ENCODE results near the gene PODXL2.
"Not testable (repeated sequence)": the region's sequence is repeated elsewhere in the genome, so short reads cannot be mapped to it uniquely, and the experiment has no call there.

The PODXL2 gene

GRCh38 chr3:127590593-127591465 is 38.2 kb upstream of the PODXL2 start, which contains the start of gene TPRA1:
Gene TPRA1, minus strand, starts transcription at chr3:127590733. Its CDS starts 10,587 bp downstream, at chr3:127580146.
- peak within 1 kb of the TSS; percentile 70 for H3K27ac ChIP-seq (ENCODE audit: insufficient read depth, low read length, poor library complexity, severe bottlenecking)
- H3K4me1 ChIP-seq (ENCODE audit: control insufficient read depth, insufficient read depth, low read length, poor library complexity, severe bottlenecking): peaks cover 21% of the 10 kb centered on the region
- no peaks in the 10 kb centered on the region for H3K36me3 ChIP-seq (ENCODE audit: control insufficient read depth, insufficient read depth, low read length)
- H3K4me3 ChIP-seq (ENCODE audit: insufficient read depth, low read depth, low read length, poor library complexity, severe bottlenecking): peak within 1 kb of the TSS; percentile 78
- DNase-seq: peak; percentile 60 to 78 (median 77)
- H3K27me3 ChIP-seq (replicated peaks; ENCODE audit: control insufficient read depth, insufficient read depth, low read length, poor library complexity, severe bottlenecking): no peaks in the 10 kb centered on the region
- H3K9me3 ChIP-seq (ENCODE audit: control insufficient read depth, low read length): no peaks in the 10 kb centered on the region

- no peak overlapping the region for H3K27ac ChIP-seq (ENCODE audit: insufficient read depth, low read length, poor library complexity, severe bottlenecking)
- no peak overlapping the region for H3K4me3 ChIP-seq (ENCODE audit: insufficient read depth, low read depth, low read length, poor library complexity, severe bottlenecking)
- no peaks in the 10 kb centered on the region for H3K27me3 ChIP-seq (replicated peaks; ENCODE audit: control insufficient read depth, insufficient read depth, low read length, poor library complexity, severe bottlenecking)
- peaks cover 19% of the 10 kb centered on the region for H3K4me1 ChIP-seq (ENCODE audit: control insufficient read depth, insufficient read depth, low read length, poor library complexity, severe bottlenecking)
- H3K9me3 ChIP-seq (ENCODE audit: control insufficient read depth, low read length): no peaks in the 10 kb centered on the region
- no peak for DNase-seq
- H3K36me3 ChIP-seq (ENCODE audit: control insufficient read depth, insufficient read depth, low read length): no peaks in the 10 kb centered on the region
Measured at GRCh38 chr3:127593178-127593577, 35.8 kb upstream of the PODXL2 start.

DNA sequence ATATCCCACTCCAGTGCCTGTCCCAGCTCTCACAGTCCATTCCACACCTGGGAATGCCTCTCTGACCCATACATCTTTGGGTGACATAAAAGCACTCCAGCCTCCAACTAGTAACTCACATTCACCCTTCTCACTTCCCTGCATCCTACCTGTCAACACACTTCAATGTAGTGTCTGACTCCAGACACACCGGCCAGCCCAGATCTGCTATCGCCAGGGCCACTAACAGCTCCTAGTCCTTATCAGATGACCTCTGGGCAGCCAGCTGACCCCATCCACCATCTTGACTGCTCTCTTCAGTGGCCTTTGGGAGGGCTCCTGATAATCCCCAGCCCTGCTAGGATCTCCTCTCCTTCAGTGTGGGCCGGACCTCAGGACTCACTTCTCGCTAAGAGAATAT is 33.7 kb upstream of the PODXL2 start:
- no peak for DNase-seq
- Histone ChIP-seq H3K4me3 (ENCODE audit: insufficient read depth, low read depth, low read length, poor library complexity, severe bottlenecking) (no peak overlapping the region), H3K27ac (ENCODE audit: insufficient read depth, low read length, poor library complexity, severe bottlenecking) (no peak overlapping the region), H3K27me3 (replicated peaks; ENCODE audit: control insufficient read depth, insufficient read depth, low read length, poor library complexity, severe bottlenecking) (no peaks in the 10 kb centered on the region), H3K9me3 (ENCODE audit: control insufficient read depth, low read length) (no peaks in the 10 kb centered on the region), H3K36me3 (ENCODE audit: control insufficient read depth, insufficient read depth, low read length) (no peaks in the 10 kb centered on the region), H3K4me1 (ENCODE audit: control insufficient read depth, insufficient read depth, low read length, poor library complexity, severe bottlenecking) (peaks cover 13% of the 10 kb centered on the region)

- no peaks in the 10 kb centered on the region for H3K27me3 ChIP-seq (replicated peaks; ENCODE audit: control insufficient read depth, insufficient read depth, low read length, poor library complexity, severe bottlenecking)
- H3K36me3 ChIP-seq (ENCODE audit: control insufficient read depth, insufficient read depth, low read length): no peaks in the 10 kb centered on the region
- no peak overlapping the region for H3K27ac ChIP-seq (ENCODE audit: insufficient read depth, low read length, poor library complexity, severe bottlenecking)
- H3K4me3 ChIP-seq (ENCODE audit: insufficient read depth, low read depth, low read length, poor library complexity, severe bottlenecking): no peak overlapping the region
- peaks cover 8% of the 10 kb centered on the region for H3K4me1 ChIP-seq (ENCODE audit: control insufficient read depth, insufficient read depth, low read length, poor library complexity, severe bottlenecking)
- no peak for DNase-seq
- H3K9me3 ChIP-seq (ENCODE audit: control insufficient read depth, low read length): no peaks in the 10 kb centered on the region
Measured at GRCh38 chr3:127597020-127597771, 31.8 kb upstream of the PODXL2 start.

DNA sequence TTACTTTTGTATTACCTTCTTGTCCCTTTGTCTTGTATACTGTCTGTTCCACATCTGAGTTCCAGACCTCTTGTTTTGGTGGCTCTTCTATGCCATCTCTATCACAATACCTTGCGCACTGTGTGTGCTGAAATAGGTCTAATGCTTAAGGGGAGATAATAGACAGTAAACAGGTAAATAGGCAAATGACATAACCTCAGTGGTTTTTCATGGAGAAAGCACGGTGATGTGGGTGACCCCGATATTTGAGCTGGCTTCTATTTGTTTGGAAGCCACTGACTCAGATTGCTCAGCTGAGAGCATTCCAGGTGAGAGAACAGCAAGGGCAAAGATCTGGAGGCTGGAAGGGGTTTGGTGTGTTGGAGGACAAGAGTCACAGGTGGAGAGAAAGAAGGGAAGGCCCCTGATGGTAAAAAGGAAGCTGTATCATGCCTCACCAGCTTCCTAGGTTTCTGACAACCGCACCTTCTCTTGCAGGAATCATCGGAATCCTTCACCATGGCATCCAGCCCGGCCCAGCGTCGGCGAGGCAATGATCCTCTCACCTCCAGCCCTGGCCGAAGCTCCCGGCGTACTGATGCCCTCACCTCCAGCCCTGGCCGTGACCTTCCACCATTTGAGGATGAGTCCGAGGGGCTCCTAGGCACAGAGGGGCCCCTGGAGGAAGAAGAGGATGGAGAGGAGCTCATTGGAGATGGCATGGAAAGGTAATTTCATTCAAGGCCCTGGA is 30.0 kb upstream of the PODXL2 start:
- H3K9me3 ChIP-seq (ENCODE audit: control insufficient read depth, low read length): no peaks in the 10 kb centered on the region
- peaks cover 8% of the 10 kb centered on the region for H3K4me1 ChIP-seq (ENCODE audit: control insufficient read depth, insufficient read depth, low read length, poor library complexity, severe bottlenecking)
- DNase-seq: no peak
- H3K4me3 ChIP-seq (ENCODE audit: insufficient read depth, low read depth, low read length, poor library complexity, severe bottlenecking): peak overlapping the region; percentile 55
- peak overlapping the region; percentile 50 for H3K27ac ChIP-seq (ENCODE audit: insufficient read depth, low read length, poor library complexity, severe bottlenecking)
- H3K27me3 ChIP-seq (replicated peaks; ENCODE audit: control insufficient read depth, insufficient read depth, low read length, poor library complexity, severe bottlenecking): no peaks in the 10 kb centered on the region
- no peaks in the 10 kb centered on the region for H3K36me3 ChIP-seq (ENCODE audit: control insufficient read depth, insufficient read depth, low read length)

- Histone ChIP-seq H3K4me1 (ENCODE audit: control insufficient read depth, insufficient read depth, low read length, poor library complexity, severe bottlenecking) (peaks cover 8% of the 10 kb centered on the region), H3K4me3 (ENCODE audit: insufficient read depth, low read depth, low read length, poor library complexity, severe bottlenecking) (no peak overlapping the region), H3K36me3 (ENCODE audit: control insufficient read depth, insufficient read depth, low read length) (peaks cover 3% of the 10 kb centered on the region), H3K27ac (ENCODE audit: insufficient read depth, low read length, poor library complexity, severe bottlenecking) (no peak overlapping the region), H3K27me3 (replicated peaks; ENCODE audit: control insufficient read depth, insufficient read depth, low read length, poor library complexity, severe bottlenecking) (no peaks in the 10 kb centered on the region), H3K9me3 (ENCODE audit: control insufficient read depth, low read length) (no peaks in the 10 kb centered on the region)
- DNase-seq: no peak
Measured at GRCh38 chr3:127600749-127601456, 28.1 kb upstream of the PODXL2 start.

- Histone ChIP-seq H3K36me3 (ENCODE audit: control insufficient read depth, insufficient read depth, low read length) (peaks cover 19% of the 10 kb centered on the region), H3K27ac (ENCODE audit: insufficient read depth, low read length, poor library complexity, severe bottlenecking) (no peak overlapping the region), H3K4me3 (ENCODE audit: insufficient read depth, low read depth, low read length, poor library complexity, severe bottlenecking) (no peak overlapping the region), H3K4me1 (ENCODE audit: control insufficient read depth, insufficient read depth, low read length, poor library complexity, severe bottlenecking) (no peaks in the 10 kb centered on the region), H3K9me3 (ENCODE audit: control insufficient read depth, low read length) (no peaks in the 10 kb centered on the region), H3K27me3 (replicated peaks; ENCODE audit: control insufficient read depth, insufficient read depth, low read length, poor library complexity, severe bottlenecking) (no peaks in the 10 kb centered on the region)
- no peak for DNase-seq
Measured at GRCh38 chr3:127604035-127604434, 24.9 kb upstream of the PODXL2 start.

- no peaks in the 10 kb centered on the region for H3K9me3 ChIP-seq (ENCODE audit: control insufficient read depth, low read length)
- peaks cover 19% of the 10 kb centered on the region for H3K36me3 ChIP-seq (ENCODE audit: control insufficient read depth, insufficient read depth, low read length)
- H3K4me3 ChIP-seq (ENCODE audit: insufficient read depth, low read depth, low read length, poor library complexity, severe bottlenecking): no peak overlapping the region
- no peaks in the 10 kb centered on the region for H3K27me3 ChIP-seq (replicated peaks; ENCODE audit: control insufficient read depth, insufficient read depth, low read length, poor library complexity, severe bottlenecking)
- H3K27ac ChIP-seq (ENCODE audit: insufficient read depth, low read length, poor library complexity, severe bottlenecking): no peak overlapping the region
- no peaks in the 10 kb centered on the region for H3K4me1 ChIP-seq (ENCODE audit: control insufficient read depth, insufficient read depth, low read length, poor library complexity, severe bottlenecking)
- DNase-seq: no peak
Measured at GRCh38 chr3:127604546-127605165, 24.3 kb upstream of the PODXL2 start.

GRCh38 chr3:127605547-127605946 is 23.4 kb upstream of the PODXL2 start:
- not testable (repeated sequence) for H3K9me3 ChIP-seq (ENCODE audit: control insufficient read depth, low read length); H3K27me3 ChIP-seq (replicated peaks; ENCODE audit: control insufficient read depth, insufficient read depth, low read length, poor library complexity, severe bottlenecking); H3K4me3 ChIP-seq (ENCODE audit: insufficient read depth, low read depth, low read length, poor library complexity, severe bottlenecking); DNase-seq; H3K4me1 ChIP-seq (ENCODE audit: control insufficient read depth, insufficient read depth, low read length, poor library complexity, severe bottlenecking); H3K27ac ChIP-seq (ENCODE audit: insufficient read depth, low read length, poor library complexity, severe bottlenecking)
- H3K36me3 ChIP-seq (ENCODE audit: control insufficient read depth, insufficient read depth, low read length): peaks cover 19% of the 10 kb centered on the region

Measured in effector memory CD4-positive, alpha-beta T cell (primary cell).